Gastroesophageal sphincter (tissue), 4 donors: ENCODE measurements around the gene PPP4R4. TPM values are rescaled to one million over a fixed set of nuclear protein-coding genes. Genes with fewer than 3 reads are reported as not detected.
"Not testable (repeated sequence)": the region's sequence is repeated elsewhere in the genome, so short reads cannot be mapped to it uniquely, and the experiment has no call there.

ENCODE experiments used
- ATAC-seq: fragments of 150-250 bp; one replicate; pipeline ENCODE4 v1.9.1; 2016; ENCODE audit warnings: mild to moderate bottlenecking, moderate library complexity
- H3K27ac ChIP-seq, 4 donors: fragments of 200-600 bp; sonication (generic) in 3 of 4; 1 replicate in 3 of 4; 2 replicates in 1 of 4; pipeline ENCODE4 v1.5.1; 2016 to 2019
- H3K27me3 ChIP-seq: fragments of 200-600 bp; sonication (generic); one replicate; pipeline ENCODE4 v1.5.1; 2019
- H3K36me3 ChIP-seq, 2 donors: fragments of 200-600 bp; sonication (generic); one replicate each; pipeline ENCODE4 v1.5.1; 2019; ENCODE audit warnings: control low read depth in 1 of 2
- H3K4me1 ChIP-seq, 3 donors: fragments of 200-600 bp; sonication (generic); 1 replicate in 2 of 3; 2 replicates in 1 of 3; pipeline ENCODE4 v1.5.1; 2016 to 2019; ENCODE audit warnings: control low read depth in 2 of 3
- H3K4me3 ChIP-seq, 2 donors: fragments of 200-600 bp; sonication (generic); one replicate each; pipeline ENCODE4 v1.5.1; 2019; ENCODE audit warnings: mild to moderate bottlenecking in 1 of 2, moderate library complexity in 1 of 2
- H3K9me3 ChIP-seq, 3 donors: fragments of 200-600 bp; sonication (generic); one replicate each; pipeline ENCODE4 v1.5.1; 2017 to 2019; ENCODE audit warnings: control low read depth in 2 of 3
- EP300 ChIP-seq: sonication (generic); formaldehyde crosslinking; IDR thresholded peaks from one replicate; pipeline ENCODE4 v1.6.1; 2017; ENCODE audit warnings: antibody characterized with exemption, mild to moderate bottlenecking
- POLR2A ChIP-seq, 2 donors: fragments of 450-650 bp; IDR thresholded peaks; one replicate each; pipeline ENCODE4 v1.6.1; 2017; ENCODE audit warnings: antibody characterized with exemption in 2 of 2, mild to moderate bottlenecking in 2 of 2, moderate library complexity in 1 of 2
- POLR2AphosphoS5 ChIP-seq: sonication (generic); formaldehyde crosslinking; IDR thresholded peaks from one replicate; pipeline ENCODE4 v1.6.1; 2017; ENCODE audit warnings: antibody characterized with exemption
- WGBS, 2 donors: methylation state at CpG; one replicate each; pipeline ENCODE4 v1.1.5; 2018; ENCODE audit warnings: low coverage in 1 of 2; 5-methylcytosine and 5-hydroxymethylcytosine counted together
- total RNA-seq, 4 donors: library from RNA; depleted of rRNA; stranded (reverse); fragments of >200 nt; gene quantifications; one replicate each; pipeline ENCODE4 v1.1.0, GENCODE V29; 2016
- TF ChIP-seq, protein P1 (sequence below), 4 experiments: fragments of 200-600 bp in 2 of 4; fragments of 450-650 bp in 2 of 4; sonication (generic) in 1 of 4; IDR thresholded peaks; one replicate each; pipeline ENCODE4 v1.5.1; 2017 to 2019; ENCODE audit warnings: antibody characterized with exemption in 4 of 4, mild to moderate bottlenecking in 2 of 4, moderate library complexity in 2 of 4

Gene PPP4R4
- total RNA-seq, 4 donors from 2014 or later, result 0.12 to 6.5 (median 1.4) TPM

DNA sequence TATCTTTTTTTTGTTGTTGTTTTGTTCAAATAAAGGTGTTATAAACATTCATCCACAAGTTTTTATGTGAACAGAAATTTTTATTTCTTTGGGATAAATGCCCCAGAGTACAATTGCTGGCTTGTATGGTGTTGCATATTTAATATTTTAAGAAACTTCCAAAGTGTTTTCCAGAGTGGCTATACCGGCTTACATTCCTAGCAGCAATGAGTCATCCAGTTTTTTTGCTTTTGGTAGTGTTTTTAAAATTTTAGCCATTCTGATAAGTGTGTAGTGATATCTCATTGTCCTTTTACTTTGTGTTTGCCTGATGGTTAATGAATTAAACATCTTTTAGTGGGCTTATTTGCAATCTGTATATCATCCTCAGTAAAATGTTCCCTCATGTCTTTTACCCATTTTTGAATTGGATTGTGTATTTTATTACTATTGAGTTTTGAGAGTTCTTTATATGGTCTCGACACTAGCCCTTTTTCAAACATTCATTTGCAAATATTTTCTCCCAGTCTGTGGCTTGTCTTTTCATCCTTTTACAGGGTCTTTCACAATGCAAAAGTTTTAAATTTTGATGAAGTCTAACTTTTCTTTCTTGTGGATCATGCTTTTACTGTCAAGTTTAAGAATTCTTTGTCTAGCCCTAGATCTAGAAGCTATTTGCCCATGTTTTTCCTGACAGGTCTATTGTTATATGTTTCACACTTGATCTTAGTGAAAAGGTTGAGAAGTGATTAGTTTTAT lies 29.5 kb downstream of the PPP4R4 start:
- no peak overlapping the region for H3K4me3 ChIP-seq
- no peak for TF ChIP-seq POLR2A (IDR thresholded peaks at IDR 0.05)
- no peak for TF ChIP-seq EP300
- TF ChIP-seq, protein P1, sequence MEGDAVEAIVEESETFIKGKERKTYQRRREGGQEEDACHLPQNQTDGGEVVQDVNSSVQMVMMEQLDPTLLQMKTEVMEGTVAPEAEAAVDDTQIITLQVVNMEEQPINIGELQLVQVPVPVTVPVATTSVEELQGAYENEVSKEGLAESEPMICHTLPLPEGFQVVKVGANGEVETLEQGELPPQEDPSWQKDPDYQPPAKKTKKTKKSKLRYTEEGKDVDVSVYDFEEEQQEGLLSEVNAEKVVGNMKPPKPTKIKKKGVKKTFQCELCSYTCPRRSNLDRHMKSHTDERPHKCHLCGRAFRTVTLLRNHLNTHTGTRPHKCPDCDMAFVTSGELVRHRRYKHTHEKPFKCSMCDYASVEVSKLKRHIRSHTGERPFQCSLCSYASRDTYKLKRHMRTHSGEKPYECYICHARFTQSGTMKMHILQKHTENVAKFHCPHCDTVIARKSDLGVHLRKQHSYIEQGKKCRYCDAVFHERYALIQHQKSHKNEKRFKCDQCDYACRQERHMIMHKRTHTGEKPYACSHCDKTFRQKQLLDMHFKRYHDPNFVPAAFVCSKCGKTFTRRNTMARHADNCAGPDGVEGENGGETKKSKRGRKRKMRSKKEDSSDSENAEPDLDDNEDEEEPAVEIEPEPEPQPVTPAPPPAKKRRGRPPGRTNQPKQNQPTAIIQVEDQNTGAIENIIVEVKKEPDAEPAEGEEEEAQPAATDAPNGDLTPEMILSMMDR (IDR thresholded peaks at IDR 0.05), result no peak
- TF ChIP-seq POLR2AphosphoS5, result no peak
- no peaks in the 10 kb centered on the region for H3K4me1 ChIP-seq
- peaks cover 7% of the 10 kb centered on the region for H3K27me3 ChIP-seq
- WGBS, 2 donors, result 69 to 72% methylated on average over 2 of the region's 2 CpGs
- H3K27ac ChIP-seq, result no peak overlapping the region
- peaks cover 0 to 17% (median 0%) of the 10 kb centered on the region in 3 donors for H3K9me3 ChIP-seq
- H3K36me3 ChIP-seq, result no peaks in the 10 kb centered on the region
- ATAC-seq, result no peak

DNA sequence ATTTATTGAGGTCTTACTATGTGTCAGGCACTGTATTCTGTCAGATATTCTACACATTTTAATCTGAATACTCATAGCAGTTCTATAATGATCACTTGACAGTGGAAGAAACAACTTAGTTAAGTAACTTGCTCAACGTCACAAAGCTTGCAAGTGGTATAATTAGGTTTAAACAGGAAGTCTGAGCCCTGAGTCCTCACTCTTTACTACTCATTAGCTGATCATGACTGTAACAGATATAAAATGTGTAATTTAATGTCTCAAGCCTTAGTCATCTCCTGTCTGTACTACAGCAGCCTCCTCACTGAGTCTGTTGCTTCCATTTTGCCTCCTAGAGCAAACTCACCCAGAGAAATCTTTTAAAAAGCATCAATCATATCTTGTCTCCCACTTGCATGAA lies 38.9 kb downstream of the PPP4R4 start:
- Histone ChIP-seq H3K4me3 (no peak overlapping the region), H3K27ac (no peak overlapping the region), H3K4me1 (no peaks in the 10 kb centered on the region), H3K36me3 (no peaks in the 10 kb centered on the region), H3K27me3 (peaks cover 8% of the 10 kb centered on the region), H3K9me3 (peaks cover 0 to 13% (median 0%) of the 10 kb centered on the region in 3 donors)
- 33 to 73% methylated on average over 1 of the region's 1 CpG for WGBS, 2 donors
- no peak for ATAC-seq
- TF ChIP-seq POLR2AphosphoS5 (no peak), EP300 (no peak), POLR2A (IDR thresholded peaks at IDR 0.05) (no peak)
- TF ChIP-seq, protein P1 (IDR thresholded peaks at IDR 0.05), result no peak

DNA sequence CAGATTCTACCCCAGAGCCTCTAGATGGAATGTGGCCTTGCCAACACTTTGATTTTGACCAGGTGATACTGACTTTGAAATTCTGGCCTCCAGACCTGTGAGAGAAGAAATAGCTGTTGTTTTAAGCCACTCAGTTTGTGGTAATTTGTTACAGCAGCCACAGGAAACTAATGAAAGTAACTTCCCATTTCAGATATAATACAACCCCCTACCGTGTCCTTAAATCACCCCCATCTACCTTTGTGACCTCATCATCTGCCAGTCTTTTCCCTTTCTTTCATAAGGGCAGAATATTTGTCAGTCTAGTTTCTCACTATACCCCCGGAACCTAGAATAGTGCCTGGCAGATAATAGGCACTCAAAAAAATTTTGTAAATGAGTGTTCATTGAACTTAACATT lies 39.6 kb downstream of the PPP4R4 start:
- H3K36me3 ChIP-seq, result no peaks in the 10 kb centered on the region
- no peak overlapping the region for H3K4me3 ChIP-seq
- ATAC-seq, result no peak
- no peak overlapping the region for H3K27ac ChIP-seq
- TF ChIP-seq, protein P1 (IDR thresholded peaks at IDR 0.05), result no peak
- TF ChIP-seq POLR2A (IDR thresholded peaks at IDR 0.05) (no peak), EP300 (no peak), POLR2AphosphoS5 (no peak)
- WGBS, 2 donors, result 90 to 95% methylated on average over 2 of the region's 2 CpGs
- H3K27me3 ChIP-seq, result peaks cover 8% of the 10 kb centered on the region
- H3K9me3 ChIP-seq, result peaks cover 0 to 13% (median 0%) of the 10 kb centered on the region in 3 donors
- no peaks in the 10 kb centered on the region for H3K4me1 ChIP-seq

DNA sequence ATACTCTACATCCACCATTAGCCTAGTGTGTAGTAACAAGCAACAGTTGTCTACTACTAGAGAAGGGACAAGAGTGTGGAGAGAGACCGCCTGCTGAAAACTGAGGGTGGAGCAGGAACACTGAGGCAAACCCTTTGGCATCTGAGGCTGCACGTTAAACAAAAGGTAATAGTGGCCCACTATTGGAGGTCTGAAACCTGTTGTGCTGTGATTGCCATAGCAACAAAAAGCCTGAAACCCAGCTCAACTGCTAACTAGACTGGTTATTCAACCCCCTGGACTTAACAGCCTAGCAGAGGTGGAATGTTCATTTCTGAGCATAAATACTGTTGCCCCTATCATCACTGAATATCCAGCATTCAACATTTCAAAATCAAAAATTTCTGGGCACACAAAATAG lies 43.0 kb downstream of the PPP4R4 start:
- H3K4me3 ChIP-seq, result no peak overlapping the region
- WGBS, 2 donors, result 89% methylated on average over 2 of the region's 2 CpGs; no CpG with 5 or more reads in 1 of the 2 donors
- H3K9me3 ChIP-seq, result peaks cover 0 to 13% (median 0%) of the 10 kb centered on the region in 3 donors
- H3K27ac ChIP-seq, result no peak overlapping the region
- TF ChIP-seq EP300 (no peak), POLR2AphosphoS5 (no peak), POLR2A (IDR thresholded peaks at IDR 0.05) (no peak)
- TF ChIP-seq, protein P1 (IDR thresholded peaks at IDR 0.05), result no peak
- H3K27me3 ChIP-seq, result peaks cover 8% of the 10 kb centered on the region
- H3K36me3 ChIP-seq, result no peaks in the 10 kb centered on the region
- no peak for ATAC-seq
- H3K4me1 ChIP-seq, result no peaks in the 10 kb centered on the region

DNA sequence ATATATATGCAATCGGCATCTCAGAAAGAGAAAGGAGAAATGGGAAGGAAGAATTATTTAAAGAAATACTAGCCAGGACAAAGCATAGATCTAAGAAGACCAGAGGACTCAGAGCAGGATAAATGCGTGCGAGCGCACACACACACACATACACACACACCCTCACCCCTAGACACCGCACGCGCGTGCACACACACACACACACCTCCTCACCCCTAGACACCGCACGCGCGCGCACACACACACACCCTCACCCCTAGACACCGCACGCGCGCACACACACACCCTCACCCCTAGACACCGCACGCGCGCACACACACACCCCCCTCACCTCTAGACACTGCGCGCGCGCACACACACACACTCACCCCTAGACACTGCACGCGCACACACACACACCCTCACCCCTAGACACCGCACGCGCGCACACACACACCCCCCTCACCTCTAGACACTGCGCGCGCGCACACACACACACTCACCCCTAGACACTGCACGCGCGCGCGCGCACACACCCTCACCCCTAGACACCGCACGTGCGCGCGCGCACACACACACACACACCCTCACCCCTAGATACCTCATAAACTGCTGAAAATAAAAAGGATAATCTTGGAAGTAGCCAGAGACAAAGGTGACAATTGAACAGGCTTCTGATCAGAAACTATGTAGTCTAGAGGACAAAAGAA lies 44.2 kb downstream of the PPP4R4 start:
- not testable (repeated sequence) for H3K27ac ChIP-seq, H3K27me3 ChIP-seq, H3K4me3 ChIP-seq, ATAC-seq, H3K9me3 ChIP-seq, H3K36me3 ChIP-seq, H3K4me1 ChIP-seq
- WGBS, 2 donors, result 87 to 95% methylated on average over 28 to 31 of the region's 47 CpGs
